ENCODE data around the gene GMPR. TPM values are rescaled to one million over a fixed set of nuclear protein-coding genes. Genes with fewer than 3 reads are reported as not detected.
A peak's percentile ranks its signal among the peaks of the same experiment; 100 is the strongest.

The GMPR gene
- total RNA-seq, 1 experiment from 2014 or later = 33.5 TPM

DNA sequence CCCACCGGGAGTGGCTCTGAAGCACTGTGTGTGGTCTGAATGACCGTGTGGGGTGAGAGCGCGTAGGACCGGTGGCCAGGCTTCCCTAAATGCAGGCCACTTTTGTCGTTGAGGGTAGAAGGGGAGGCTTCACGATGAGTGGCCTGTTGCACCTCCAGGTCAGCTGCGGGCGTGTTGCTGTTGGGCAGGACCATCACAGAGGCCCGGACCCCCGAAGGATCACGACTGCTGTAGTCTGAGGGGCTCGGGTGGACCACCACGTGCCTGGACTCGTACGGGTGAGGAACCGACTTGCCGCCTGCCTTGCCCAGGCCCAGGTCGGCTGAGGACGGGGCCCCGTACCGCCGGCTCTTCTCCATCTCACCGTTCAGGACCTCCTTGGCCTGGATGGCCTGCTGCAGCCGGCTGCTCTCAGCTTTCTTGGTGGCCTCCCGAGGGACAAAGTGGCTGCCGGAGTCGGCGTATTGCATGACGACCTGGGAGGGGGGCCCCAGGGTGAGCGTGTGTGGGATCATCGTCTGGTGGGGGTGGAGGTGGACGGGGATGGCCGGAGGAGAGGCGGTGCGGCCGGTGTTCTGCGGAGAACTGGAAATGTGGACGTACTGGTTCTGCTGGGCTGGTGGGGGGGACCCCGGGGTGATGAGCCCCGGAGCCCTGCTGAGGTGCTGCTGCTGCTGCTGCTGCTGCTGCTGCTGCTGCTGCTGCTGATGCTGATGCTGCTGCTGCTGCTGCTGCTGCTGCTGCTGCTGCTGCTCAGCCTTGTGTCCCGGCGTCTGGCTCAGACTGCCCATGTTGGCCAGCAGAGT, 88.8 kb downstream of the GMPR start:
- DNase-seq (ENCODE audit: low read depth) = no peak

DNA sequence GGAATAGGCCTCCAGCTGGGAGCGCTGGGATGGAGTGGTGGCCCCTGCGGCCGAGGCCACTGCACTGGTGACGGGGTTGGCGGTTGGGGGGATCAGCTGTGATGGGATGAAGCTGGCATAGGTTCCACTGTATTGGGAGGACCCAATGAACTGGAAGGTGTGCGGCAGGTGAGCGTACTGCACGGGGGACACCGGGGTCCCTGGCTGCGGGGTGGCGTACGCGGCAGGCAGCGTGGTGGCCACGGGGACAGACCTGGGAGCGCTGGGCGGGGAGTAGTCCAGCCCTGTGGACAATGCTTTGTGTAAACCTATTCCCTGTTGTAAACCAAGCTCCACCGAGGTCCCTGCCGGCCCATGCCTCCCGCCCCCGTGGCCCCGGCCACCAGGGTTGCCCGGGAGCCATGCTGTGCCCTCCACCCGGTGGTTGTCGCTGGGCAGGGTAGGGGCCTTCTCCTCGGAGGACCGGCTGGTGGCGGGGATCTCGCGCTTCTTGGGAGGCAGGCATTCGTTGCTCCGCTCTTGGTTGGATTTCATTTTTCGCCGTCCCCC, 89.5 kb downstream of the GMPR start:
- DNase-seq (ENCODE audit: low read depth) = no peak

DNA sequence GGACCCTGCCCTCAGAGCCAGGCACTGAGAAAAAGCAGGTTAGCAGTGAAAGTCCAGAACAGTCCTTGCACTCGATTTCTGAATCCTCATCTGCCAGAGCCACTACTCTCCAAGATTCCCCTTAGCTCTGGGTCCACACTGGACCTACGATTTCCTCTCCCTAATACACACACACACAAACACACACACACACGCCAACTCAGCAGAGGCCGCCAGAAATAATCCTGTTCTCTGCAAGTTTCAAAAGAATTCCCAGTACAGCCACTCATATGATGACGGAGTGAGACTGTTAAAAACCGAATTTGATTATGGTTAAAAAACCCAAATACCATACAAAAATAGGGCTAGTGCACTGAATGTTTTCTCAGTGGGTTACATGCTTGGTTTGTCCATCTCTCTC, 90.8 kb downstream of the GMPR start:
- DNase-seq (ENCODE audit: low read depth) = no peak

DNA sequence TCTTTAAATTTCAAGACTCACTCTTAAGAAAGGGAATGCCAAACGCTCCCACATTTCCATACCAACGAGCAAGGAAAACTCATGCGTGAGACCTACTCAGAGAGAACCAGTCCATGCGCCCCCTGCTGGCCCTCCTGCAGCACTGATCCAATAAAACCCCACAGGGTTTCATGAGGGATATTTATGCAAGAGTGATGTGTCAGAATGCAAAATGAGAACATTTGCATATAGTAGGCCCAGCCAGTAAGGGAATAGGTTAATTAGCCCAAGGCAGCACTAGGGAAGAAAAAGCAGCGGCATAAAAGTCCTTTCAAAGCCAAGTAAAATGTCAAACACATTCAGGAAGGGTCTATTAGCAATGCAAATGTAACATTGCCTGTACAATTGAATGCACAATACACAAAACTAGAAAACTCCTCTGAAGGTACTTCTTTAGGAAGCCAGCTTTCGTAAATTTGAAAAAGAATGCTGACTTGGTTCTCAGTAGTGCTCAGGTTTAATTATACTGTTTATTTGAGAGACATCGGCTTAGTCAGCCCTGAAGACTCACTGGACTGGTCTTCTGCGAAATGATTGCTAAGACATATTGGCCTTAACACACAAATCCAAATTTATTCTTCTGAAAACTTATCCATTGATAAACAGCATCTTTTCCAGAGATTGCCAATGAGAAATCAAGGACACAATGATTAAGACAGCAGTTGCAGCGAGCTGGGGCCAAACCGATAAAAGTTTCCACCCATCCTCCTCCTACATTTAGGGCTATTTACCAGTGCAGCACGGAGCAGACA, 93.2 kb downstream of the GMPR start:
- DNase-seq (ENCODE audit: low read depth) = peak; percentile 82

DNA sequence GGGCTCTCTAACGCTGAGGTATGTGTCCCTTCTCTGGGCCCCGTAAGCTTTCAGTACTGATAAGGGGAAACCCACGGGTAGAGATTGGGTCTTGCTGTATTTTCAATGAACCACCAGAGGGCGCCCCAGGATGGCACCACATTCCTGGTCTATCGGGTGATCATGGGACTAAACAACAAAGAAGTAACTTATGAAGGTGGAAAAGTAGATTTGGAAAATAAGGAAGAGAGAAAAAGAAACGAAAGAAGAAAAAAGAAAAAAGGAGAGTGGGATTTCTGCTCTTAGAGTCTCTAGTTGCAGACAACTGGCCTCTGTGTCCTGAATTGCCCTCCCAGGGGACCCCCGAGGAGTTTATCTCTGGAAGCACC, 93.8 kb downstream of the GMPR start:
- DNase-seq (ENCODE audit: low read depth) = peak; percentile 79

DNA sequence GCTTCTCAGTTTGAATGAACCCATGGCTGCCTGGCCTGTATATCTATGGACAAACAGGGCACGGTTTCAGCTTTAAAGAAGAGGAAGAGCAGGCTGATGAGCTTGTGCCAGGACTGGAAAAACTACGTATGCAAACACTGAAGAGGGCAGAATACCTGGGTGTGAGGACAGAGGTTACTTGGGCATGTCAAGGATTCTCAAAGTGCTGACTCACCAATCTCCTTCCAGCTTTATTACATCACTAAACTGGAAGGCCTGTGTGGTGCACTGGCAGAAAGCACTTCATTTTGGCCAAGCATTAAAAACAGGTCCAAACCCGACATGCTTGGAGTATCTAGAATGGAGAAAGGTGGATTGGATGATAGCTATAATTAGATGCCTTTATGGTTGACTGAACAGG, 95.2 kb downstream of the GMPR start:
- peak; percentile 72 for DNase-seq (ENCODE audit: low read depth)

DNA sequence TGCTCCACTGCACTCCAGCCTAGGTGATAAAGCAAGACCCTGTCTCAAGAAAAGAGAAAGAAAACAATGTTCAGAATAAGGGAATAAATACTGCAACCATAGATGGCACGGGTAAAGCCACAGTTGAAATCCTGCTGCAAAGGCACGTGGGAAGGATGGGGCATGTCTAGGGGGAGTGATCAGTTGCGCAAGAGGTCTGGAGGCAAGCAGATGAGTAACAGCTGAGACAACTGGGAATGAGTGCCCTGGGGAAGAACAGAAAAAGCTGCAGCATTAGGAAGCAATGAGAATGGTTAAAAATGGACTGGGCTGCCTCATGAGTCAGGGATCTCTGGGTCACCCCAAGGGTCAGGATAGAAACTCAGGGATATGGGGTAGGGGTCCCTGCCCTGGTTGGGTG, 96.3 kb downstream of the GMPR start:
- DNase-seq (ENCODE audit: low read depth) = peak; percentile 97

DNA sequence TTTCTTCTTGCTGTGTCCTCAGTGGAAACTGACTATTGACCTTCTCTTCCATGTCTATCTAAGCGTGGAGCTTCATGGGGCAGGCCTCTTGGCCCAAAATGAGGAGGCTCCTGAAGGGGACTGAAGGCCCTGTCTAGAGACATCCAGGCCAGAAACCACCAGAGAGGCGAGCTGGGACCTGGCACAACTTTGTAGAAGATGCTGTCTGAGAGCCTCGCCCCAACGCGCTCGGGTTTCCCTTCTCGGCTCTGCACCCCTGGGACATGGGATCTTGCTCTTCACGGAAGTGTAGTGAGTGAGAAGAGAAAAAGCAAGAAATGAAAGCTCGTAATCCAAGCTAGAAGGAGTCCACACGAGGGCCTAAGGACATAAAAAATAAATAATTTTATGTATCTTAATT, 96.8 kb downstream of the GMPR start:
- DNase-seq (ENCODE audit: low read depth) = no peak

DNA sequence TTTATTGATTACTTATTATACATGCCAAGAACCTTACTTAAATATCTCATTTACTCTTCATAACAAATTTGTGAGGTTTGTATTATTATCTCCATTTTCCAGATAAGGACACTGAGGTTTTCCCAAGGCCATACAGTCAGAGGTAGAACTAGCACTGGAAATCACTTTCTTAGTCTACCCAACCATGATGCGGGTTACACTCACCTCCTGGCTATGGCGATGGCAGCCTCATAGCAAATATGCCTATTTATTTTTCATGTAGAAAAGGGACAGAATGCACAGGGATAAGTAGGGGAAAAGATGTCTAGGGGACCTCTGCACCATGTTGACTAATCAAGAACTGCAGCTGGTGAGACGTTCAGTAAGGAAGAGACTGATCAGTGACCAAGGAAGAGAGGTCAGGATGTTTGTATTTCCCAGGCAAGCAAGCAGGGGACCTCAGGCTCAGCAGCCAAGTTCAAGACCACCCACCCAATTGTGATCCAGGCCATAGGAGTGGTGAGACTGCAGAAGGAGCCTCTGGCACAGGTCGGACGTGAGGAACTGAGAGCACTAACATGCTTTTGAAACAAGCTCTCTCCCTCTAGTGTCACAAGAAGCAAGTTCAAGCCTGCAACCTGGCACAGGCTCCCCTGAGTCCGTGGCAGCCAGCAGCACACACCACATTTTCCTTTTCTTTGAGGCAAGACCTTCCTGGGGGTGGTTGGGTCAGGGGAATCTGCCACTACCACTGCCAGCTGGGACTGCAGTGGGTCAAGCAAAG, 97.8 kb downstream of the GMPR start:
- DNase-seq (ENCODE audit: low read depth) = peak; percentile 34

DNA sequence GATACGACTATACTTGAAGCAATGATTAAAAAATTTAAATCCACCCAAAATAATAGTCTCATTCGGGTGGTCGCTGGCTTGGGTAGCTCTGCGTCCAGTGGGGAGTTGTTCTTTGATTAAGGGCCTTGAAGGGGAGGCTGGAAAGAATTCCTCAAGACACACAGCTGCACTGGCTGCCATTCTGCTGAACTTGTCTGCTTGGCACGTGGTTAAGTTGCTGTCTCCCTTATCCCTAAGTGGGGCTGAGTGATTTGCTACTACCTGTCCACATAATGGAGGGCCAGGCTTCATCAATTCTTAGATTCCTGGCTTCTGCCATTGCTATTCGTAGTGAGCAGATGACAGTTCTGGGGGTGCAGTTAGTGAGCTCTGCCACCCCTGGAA, 98.5 kb downstream of the GMPR start:
- DNase-seq (ENCODE audit: low read depth) = no peak

DNA sequence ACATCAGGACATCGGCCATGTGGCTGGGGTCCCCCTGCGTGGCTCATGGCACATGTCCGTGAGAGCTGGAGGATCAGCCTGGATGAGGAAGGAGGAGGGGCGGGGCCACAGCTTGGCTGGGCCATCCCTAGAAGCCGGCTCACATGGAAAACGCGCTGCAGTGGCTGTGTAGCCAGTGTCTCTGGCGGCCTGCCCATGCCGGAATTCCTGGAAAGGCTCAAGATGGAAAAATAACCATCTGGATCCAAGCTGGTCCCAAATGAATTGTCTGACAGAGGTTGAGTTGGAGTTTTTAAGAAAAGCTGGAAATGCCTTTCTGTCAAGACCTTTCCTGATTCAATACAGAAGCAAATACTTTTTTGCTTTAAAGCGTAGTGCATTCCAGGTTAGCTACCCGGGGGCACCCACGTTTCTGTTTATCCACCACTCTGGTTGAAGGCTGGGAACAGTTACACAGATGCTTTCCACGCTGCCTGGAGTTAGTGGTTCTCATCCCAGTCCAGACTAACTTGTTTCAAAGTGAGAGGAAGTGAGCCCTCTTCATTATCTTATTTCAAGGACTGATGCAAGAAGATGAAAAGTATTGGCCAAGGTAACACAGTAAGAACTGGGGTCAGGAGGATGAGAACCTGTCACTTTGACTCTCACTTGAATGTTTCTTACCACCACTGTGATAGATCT, 99.0 kb downstream of the GMPR start:
- peak; percentile 99 for DNase-seq (ENCODE audit: low read depth)

DNA sequence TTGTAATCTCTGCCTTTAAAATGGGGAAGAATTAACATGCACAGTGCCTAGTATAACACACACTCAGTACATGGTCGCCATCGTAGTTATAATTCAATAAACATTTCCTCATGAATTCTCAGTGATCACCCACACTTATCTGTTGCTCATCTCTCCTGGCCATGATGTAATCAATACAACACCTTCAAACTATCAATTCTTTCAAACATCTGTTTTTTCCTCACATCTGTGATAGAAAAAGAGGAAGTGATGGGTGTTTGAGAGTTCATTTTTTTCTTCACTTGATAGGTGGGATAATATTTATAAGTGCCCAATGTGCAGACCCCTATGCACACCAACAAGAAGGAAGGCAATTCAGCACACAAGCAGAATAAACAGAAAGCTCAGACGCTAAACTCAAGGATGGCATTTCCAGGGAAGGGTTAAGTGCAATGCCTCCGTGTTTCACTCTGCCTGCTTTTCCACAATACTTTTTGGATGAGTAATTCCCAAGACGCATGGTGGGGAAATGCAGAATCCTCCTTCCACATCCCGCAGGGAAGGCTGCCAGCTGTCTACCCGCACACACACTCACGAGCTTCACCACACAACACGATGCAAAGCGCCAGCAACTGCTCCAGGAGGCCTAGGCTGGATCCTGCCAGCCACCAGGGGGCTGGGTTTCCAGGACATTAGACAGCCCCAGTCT, 100.3 kb downstream of the GMPR start:
- DNase-seq (ENCODE audit: low read depth) = peak; percentile 100

DNA sequence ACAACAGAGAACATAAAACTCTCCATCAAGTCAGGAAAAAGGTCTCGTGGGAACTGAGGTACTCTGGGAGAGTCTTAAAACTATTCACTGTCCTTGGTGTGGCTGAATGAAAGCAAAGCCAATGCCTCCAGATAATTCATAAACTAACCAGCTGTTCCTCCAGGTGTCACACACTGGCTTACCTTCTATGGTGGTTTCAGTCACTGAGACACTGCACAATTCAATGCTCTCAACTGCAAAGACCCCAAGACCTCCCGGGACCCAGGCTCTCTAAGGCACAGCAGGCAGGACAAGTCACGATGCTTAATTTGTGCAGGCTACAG, 100.8 kb downstream of the GMPR start:
- DNase-seq (ENCODE audit: low read depth) = no peak

DNA sequence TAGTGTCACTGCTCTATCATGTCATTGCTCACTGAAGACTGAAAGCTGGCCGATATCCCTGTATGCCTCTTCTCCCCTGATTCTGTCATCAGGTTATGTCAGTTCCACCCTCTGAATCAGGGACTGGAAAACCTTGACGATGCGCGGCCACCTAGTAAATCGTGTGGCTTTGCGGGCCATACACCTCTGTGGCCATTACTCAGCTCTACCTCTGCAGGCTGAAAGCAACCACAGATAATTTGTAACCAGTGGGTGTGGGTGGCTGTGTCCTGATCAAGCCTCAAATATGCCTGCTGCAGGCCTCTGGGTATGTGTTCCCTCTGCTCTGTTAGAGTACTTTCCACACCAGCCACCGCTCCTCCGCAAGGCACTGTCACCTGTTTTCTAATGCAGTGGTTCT, 105.2 kb downstream of the GMPR start:
- DNase-seq (ENCODE audit: low read depth) = no peak

DNA sequence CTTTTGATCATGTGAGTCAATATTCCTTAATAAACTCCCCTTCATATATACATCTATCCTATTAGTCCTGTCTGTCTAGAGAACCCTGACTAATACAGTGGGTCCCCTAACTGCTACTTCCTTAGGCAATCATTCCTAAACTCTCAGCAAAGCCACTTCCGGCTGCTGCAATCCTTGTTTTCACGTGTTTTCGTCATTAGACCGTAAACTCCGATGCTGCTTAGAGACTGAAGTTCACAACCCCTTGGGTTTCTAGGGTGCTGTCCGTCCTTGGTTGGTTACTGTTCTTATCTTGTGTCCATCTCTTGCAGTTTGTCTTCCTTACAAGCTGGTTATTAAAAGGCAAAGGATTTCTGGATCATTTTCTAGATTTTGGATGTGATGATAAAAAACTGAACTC, 106.4 kb downstream of the GMPR start:
- peak; percentile 93 for DNase-seq (ENCODE audit: low read depth)

Other genes with a start within 250 kb of the GMPR start
- gene MYLIP, start 109.5 kb upstream of the GMPR start, total RNA-seq (2014; rRNA removed; shearing (Covaris generic)) = 8.3 and 10.0 TPM in 2 replicates